ENCODE results near the gene ARHGEF39.
A peak's percentile ranks its signal among the peaks of the same experiment; 100 is the strongest.

Gene ARHGEF39

DNA sequence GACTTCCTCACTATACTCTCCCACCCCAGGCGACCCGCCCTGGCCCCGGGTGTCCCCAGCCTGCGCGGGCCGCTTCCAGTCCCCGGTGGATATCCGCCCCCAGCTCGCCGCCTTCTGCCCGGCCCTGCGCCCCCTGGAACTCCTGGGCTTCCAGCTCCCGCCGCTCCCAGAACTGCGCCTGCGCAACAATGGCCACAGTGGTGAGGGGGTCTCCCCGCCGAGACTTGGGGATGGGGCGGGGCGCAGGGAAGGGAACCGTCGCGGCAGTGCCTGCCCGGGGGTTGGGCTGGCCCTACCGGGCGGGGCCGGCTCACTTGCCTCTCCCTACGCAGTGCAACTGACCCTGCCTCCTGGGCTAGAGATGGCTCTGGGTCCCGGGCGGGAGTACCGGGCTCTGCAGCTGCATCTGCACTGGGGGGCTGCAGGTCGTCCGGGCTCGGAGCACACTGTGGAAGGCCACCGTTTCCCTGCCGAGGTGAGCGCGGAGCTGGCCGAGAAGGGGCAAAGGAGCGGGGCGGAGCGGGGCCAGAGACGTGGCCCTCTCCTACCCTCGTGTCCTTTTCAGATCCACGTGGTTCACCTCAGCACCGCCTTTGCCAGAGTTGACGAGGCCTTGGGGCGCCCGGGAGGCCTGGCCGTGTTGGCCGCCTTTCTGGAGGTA, 10.9 kb upstream of the ARHGEF39 start:
- DNase-seq (ENCODE audit: low read depth, low spot score): no peak

DNA sequence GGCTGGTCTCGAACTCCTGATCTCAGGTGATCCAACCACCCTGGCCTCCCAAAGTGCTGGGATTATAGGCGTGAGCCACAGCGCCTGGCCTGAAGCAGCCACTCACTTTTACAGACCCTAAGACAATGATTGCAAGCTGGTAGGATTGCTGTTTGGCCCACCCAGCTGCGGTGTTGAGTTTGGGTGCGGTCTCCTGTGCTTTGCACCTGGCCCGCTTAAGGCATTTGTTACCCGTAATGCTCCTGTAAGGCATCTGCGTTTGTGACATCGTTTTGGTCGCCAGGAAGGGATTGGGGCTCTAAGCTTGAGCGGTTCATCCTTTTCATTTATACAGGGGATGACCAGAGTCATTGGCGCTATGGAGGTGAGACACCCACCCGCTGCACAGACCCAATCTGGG, 10.2 kb upstream of the ARHGEF39 start:
- no peak for DNase-seq (ENCODE audit: low read depth, low spot score)

- DNase-seq (ENCODE audit: low read depth, low spot score): no peak
These were observed 9.0 kb upstream of the ARHGEF39 start for GRCh38 chr9:35674025-35674361.

DNA sequence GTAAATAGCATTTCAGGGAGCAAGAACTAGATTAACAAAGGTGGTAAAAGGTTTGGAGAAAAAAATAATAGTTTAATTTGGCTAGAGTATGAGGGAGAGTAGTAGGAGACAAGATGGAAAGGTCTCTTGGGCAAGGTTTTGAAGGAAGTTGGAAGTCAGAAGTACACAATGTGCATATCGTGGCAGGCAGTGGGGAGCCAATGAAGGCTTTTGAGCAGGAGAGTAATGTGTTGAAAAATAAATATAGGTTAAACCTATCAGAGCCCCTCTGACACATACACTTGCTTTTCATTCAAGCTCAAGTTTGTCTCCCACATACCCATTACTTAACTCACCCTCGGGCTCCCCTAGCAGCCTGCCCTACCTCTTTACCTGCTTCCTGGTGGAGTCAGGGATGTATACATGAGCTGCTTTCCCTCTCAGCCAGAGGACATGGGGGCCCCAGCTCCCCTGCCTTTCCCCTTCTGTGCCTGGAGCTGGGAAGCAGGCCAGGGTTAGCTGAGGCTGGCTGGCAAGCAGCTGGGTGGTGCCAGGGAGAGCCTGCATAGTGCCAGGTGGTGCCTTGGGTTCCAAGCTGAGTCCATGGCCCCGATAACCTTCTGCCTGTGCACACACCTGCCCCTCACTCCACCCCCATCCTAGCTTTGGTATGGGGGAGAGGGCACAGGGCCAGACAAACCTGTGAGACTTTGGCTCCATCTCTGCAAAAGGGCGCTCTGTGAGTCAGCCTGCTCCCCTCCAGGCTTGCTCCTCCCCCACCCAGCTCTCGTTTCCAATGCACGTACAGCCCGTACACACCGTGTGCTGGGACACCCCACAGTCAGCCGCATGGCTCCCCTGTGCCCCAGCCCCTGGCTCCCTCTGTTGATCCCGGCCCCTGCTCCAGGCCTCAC, 8.4 kb upstream of the ARHGEF39 start, which contains the start of gene CA9:
Gene CA9 (plus strand): TSS at position 797 of the 893 bp plus-strand sequence. CDS start 32 bp downstream, at position 829.
- DNase-seq (ENCODE audit: low read depth, low spot score): no peak

DNA sequence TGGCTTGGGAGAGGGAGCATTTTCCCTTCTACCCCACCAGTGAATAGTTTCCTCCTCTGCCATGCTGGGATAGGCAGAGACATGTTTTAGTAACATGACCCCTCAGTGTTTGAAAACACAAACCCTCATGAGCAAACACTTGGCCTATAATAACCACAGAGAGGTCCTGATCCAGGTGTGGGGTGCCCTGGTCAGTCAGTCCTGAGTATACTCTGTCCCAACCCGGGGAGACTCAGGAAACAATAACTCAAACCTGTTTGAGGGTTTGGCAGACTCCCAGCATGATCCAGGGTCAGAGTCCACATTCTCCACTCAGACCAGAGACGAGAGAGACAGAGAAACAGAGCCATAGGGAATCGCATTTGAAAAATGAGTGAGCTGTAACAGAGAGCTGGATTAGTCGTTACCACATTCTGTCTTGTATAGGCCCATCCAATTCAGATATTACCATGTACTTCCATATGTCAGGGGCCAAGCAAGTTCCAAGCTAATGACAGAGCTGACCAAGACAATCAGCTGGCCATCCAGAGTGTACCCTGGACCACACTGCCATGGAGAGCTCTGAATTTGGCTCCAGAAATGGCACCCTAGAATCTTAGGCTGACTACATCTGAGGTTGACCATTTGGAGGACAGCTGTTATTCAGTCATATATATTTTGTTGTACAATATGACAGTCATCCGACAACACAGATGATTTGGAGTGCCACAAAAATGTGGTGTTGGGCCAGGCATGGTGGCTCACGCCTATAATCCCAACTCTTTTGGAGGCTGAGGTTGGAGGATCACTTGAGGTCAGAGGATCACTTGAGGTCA, 4.5 kb upstream of the ARHGEF39 start:
- DNase-seq (ENCODE audit: low read depth, low spot score): no peak

GRCh38 chr9:35667939-35668338, 2.9 kb upstream of the ARHGEF39 start:
- no peak for DNase-seq (ENCODE audit: low read depth, low spot score)

DNA sequence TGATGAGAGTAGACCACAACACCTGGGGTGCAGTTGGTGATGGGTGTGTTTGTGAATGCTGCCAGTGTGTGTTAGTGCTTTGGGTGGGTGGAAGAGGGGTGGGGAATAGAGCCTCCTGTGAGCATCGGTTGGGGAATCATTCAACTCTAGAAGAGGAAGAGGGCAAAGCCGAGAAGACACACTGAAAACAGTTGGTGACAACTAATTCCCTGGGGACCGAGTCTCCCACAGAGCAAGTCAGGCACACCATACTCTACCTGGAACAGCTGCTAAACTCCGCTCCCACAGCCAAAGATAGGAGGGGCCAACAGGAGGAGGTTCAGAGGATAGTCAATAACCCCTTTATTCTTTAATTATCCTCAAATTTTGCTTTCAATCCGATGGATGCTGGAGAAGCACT, 1.6 kb upstream of the ARHGEF39 start:
- no peak for DNase-seq (ENCODE audit: low read depth, low spot score)

DNA sequence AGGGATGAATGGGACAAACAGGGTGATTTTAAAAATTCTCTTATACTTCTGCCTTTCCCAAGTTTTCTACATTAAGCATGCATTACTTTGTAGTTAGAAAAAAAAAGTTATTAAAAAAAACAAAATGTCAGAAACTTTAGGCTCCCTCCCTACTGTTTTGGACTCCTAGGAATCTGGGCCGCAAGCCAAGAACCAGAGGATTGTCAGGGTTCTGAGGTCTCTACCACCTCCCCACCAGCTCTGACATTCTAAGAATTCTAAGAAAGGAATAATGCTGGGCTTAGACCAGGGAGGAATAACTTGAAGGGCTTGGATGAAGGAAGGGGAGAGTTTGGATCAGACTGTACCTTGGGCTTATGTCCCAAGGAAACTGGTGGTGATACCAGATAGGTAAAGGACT, 1.1 kb upstream of the ARHGEF39 start:
- no peak for DNase-seq (ENCODE audit: low read depth, low spot score)

DNA sequence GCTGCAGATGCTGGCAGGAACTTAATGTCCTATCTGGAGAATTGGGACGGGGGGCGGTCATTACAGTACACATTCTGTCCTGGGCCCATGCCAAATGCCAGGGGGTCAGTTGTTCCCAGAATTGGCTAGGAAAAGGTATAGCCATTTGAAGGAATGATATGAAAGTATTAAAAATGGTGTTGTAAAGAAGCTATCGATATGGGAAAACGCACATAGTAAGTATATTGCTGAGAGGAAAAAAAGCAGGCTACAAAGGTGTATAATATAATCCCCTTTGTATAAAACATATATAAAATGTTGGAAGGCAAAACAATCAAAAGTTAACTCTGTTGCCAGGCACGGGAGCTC, 450 bp upstream of the ARHGEF39 start:
- DNase-seq (ENCODE audit: low read depth, low spot score): no peak

- no peak for DNase-seq (ENCODE audit: low read depth, low spot score)
These were observed 2.6 kb downstream of the ARHGEF39 start for GRCh38 chr9:35662437-35662836.

GRCh38 chr9:35661756-35662350, 3.1 kb downstream of the ARHGEF39 start:
- no peak for DNase-seq (ENCODE audit: low read depth, low spot score)

DNA sequence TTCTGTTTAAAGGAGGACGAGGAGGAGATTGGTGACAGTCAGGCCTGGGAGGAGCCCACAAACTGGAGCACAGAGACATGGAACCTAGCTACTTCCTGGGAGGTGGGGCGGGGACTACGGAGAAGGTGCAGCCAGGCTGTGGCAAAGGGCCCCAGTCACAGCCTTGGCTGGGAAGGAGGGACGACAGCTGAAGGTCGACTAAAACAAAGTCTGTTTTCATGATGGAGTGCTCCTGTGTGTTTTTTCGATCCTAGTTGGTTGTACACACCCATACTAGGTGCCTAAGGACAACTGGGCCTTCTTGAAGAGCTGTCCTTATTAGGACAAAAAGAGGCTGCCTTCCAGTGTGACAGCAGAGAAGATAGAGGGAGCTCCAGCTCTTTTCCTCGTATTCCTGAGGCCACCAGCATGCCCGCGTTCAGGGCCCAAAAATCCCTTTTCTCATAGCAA, 4.0 kb downstream of the ARHGEF39 start:
- DNase-seq (ENCODE audit: low read depth, low spot score): no peak

GRCh38 chr9:35659340-35659739, 5.7 kb downstream of the ARHGEF39 start:
- DNase-seq (ENCODE audit: low read depth, low spot score): no peak

- DNase-seq (ENCODE audit: low read depth, low spot score): no peak
These were observed 6.1 kb downstream of the ARHGEF39 start for GRCh38 chr9:35658968-35659220.

DNA sequence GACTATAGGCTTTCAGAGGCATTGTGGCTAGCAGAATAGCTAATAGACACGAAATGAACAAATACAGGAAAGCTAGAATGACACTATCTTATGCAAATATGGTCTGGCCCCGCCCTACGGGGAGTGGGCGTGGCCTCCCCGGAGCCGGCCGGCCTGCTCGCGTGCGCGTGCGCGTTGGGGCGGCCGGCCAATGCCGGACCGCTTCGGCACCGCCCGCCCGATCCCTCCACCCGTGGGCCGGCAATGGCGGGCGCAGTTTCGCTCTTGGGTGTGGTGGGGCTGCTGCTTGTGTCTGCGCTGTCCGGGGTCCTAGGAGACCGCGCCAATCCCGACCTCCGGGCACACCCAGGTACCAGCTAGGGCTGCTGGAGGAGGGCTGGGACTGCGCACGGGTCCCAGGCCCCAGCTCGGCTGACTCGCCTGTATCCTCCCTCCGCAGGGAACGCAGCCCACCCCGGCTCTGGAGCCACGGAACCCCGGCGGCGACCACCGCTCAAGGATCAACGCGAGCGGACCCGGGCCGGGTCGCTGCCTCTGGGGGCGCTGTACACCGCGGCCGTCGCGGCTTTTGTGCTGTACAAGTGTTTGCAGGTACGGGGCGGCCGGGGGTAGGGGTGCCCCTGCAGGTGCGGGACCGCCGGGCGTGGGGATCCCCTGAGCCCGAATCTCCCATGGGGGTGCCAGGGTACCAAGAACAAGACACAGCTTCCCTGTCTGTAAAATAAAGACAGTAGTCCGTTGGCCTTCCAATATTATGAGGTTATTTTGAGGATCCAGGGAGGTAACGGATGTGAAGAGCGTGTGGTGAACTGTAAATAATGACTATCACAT, 6.6 kb downstream of the ARHGEF39 start, which contains the start of gene CCDC107:
Gene CCDC107 (plus strand): TSS at position 156 of the 831 bp plus-strand sequence. CDS start 88 bp downstream, at position 244.
- peak; percentile 53 for DNase-seq (ENCODE audit: low read depth, low spot score)

DNA sequence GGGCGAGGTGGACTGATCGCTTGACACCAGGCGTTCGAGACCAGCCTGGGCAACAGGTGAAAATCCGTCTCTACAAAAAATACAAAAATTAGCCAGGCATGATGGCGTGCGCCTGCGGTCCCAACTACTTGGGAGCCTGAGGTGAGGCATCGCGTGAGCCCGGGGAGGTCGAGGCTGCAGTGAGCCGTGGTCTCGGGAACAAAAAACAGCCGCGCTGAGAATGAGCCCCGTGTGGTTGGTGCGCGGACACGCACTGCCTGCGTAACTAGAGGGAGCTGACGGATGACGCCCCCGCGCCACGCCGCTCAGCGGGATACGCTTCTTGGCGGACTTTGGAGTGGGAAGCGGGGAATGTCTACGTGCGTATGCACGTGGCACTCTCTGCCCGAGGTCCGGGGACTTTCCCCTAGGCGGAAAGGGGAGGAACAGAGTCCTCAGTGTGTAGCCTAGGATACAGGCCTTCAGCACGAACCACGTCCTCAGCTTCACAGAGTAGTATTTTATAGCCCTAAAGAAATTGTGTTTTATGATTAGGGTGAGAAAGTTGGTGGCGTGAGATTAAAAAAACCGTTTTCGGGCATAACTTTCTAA, 7.4 kb downstream of the ARHGEF39 start, which contains the start of gene RMRP:
Gene RMRP (minus strand): TSS at position 474 of the 591 bp plus-strand sequence.
- peak; percentile 99 for DNase-seq (ENCODE audit: low read depth, low spot score)

GRCh38 chr9:35656831-35657545, 8.0 kb downstream of the ARHGEF39 start:
- peak; percentile 44 for DNase-seq (ENCODE audit: low read depth, low spot score)

- DNase-seq (ENCODE audit: low read depth, low spot score): no peak
These were observed 8.6 kb downstream of the ARHGEF39 start for GRCh38 chr9:35656348-35656747.

DNA sequence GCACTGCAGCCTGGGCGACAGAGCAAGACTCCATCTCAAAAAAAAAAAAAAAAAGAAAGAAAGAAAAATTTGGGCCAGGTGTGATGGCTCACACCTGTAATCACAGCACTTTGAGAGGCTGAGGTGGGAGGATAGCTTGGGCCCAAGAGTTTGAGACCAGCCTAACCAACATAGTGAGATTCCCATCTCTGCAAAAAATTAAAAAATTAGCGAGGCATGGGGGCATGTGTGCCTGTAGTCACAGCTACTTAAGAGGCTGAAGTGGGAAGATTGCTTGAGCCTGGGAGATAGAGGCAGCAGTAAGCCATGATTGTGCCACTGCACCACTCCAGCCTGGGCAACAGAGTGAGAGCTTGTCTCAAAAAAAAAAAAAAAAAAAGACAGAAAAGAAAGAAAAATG, 11.4 kb downstream of the ARHGEF39 start:
- DNase-seq (ENCODE audit: low read depth, low spot score): no peak

DNA sequence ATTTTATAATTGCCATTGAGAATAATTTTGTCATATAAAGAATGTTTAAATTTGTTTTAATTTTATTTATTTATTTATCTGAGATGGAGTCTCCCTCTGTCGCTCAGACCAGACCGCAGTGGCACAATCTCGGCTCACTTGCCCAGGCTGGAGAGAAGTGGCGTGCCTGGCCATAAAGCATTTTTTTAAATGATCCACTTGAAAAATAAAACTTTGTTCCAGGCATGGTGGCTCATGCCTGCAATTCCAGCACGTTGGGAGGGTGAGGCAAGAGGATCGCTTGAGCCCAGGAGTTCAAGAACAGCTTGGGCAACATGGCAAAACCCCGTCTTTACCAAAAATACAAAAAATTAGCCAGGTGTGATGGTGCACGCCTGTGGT, 12.2 kb downstream of the ARHGEF39 start:
- no peak for DNase-seq (ENCODE audit: low read depth, low spot score)
